Erythroblast (primary cell): ENCODE measurements around the gene TCP11.

Source experiments
- GATA1 ChIP-seq: IDR thresholded peaks from 2 replicates; pipeline ENCODE4 v1.6.1; 2011; ENCODE audit warnings: low read depth, mild to moderate bottlenecking, control low read depth, low read length, moderate library complexity
- POLR2A ChIP-seq: IDR thresholded peaks from 2 replicates; pipeline ENCODE4 v1.6.1; 2011; ENCODE audit warnings: mild to moderate bottlenecking, low read length

- no peak for TF ChIP-seq POLR2A
- TF ChIP-seq GATA1 = no peak
These were observed 51.1 kb downstream of the TCP11 start for GRCh38 chr6:35089935-35090505.
